VCaP (cell line): Measurements from ENCODE around the gene RPS15.
"Not testable (repeated sequence)": the region's sequence is repeated elsewhere in the genome, so short reads cannot be mapped to it uniquely, and the experiment has no call there.

ENCODE experiments used
- H3K27ac ChIP-seq: fragments of 450-650 bp; 2 replicates; pipeline ENCODE4 v1.5.1; 2017
- CTCF ChIP-seq: fragments of 450-650 bp; conservative IDR thresholded peaks from 2 replicates; pipeline ENCODE4 v1.5.1; 2017; ENCODE audit warnings: mild to moderate bottlenecking, moderate library complexity

Gene RPS15

DNA sequence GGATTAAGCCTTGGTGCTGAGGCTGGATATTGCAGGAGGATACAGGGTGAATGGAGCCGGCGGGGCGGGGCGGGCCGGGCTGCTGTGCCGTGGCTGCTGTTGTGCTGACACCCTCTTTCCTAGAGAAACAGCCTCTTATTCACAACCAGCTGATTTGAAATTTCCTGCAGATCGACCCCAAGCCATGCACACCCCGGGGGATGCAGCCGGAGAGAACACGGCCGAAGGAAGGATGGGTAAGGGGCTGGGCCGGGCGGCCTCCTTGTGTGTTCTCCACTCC is 19.8 kb upstream of the RPS15 start:
- TF ChIP-seq CTCF: no peak
- peak overlapping the region; percentile 83 for H3K27ac ChIP-seq

DNA sequence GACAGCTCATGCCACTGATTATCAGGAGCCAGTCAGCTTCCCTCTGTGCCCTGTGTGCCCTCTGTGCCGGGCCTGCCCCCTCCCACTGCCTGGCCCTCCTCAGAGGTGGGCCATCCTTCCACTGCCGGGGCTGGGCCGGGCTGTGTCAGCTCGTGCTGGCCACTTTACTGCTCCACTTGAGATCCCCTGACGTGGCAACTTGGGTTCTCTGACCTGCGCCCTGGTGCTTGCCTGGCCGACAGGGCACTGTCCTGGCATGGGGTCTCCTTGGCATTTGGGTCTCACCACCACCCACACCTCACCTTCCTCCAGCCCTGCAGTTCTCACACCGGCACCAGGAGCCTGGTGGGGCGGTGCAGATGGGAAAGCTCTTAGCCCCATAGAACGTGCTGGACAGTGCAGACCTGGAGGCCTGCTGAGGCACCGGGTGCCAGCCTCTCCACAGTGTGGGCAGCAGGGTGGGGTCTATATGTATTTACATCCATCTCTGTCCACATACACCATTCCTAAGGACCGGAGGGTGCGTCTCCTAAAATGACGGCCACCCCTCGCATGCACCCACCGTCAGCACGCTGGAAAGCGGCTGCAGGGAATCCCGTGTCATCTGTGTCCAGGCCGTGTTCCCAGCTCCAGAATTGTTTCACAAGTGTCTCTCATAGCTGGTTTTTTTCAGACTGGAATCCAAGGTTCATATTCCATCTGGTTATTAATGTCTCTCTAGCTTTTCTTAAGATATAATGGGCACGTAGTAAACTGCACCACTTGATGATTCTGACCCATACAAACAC is 19.1 kb upstream of the RPS15 start:
- H3K27ac ChIP-seq: peak overlapping the region; percentile 83; the same call in 1 of the 2 replicates
- no peak for TF ChIP-seq CTCF

DNA sequence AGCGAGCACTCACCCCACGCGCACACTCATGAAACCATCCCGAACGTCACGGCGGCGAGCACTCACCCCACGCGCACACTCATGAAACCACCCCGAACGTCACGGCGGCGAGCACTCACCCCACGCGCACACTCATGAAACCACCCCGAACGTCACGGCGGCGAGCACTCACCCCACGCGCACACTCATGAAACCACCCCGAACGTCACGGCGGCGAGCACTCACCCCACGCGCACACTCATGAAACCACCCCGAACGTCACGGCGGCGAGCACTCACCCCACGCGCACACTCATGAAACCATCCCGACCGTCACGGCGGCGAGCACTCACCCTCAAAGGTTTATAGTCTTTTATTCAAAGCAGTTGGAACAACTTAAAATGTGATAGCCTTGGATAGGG is 18.1 kb upstream of the RPS15 start:
- not testable (repeated sequence) for H3K27ac ChIP-seq

GRCh38 chr19:1420590-1420989 is 17.6 kb upstream of the RPS15 start:
- H3K27ac ChIP-seq: no peak overlapping the region

GRCh38 chr19:1421218-1421957 is 16.8 kb upstream of the RPS15 start:
- H3K27ac ChIP-seq: peak overlapping the region; percentile 14; the same call in 1 of the 2 replicates
- TF ChIP-seq CTCF: no peak

More at GRCh38 chr19:1420590-1420989, 17.6 kb upstream of the RPS15 start:
- TF ChIP-seq CTCF: no peak

DNA sequence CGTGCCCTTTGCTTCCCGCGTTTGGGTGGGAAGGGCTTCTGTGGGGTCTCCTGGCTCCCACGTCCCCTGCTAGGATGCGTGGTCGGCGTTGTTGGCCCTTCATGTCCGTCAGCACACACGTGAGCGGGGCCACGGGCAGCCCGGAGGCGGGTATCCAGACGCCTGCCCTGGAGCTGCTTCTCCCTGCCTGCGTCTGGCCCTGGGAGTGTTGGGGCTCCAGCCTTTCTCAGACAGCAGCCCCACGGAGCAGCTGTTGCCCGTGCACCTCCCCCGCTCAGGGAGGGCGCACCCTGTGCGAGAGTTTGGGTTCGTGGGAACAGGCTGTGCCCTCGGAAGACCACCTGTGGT is 16.3 kb upstream of the RPS15 start:
- TF ChIP-seq CTCF: no peak
- peak overlapping the region; percentile 14; the same call in 1 of the 2 replicates for H3K27ac ChIP-seq

DNA sequence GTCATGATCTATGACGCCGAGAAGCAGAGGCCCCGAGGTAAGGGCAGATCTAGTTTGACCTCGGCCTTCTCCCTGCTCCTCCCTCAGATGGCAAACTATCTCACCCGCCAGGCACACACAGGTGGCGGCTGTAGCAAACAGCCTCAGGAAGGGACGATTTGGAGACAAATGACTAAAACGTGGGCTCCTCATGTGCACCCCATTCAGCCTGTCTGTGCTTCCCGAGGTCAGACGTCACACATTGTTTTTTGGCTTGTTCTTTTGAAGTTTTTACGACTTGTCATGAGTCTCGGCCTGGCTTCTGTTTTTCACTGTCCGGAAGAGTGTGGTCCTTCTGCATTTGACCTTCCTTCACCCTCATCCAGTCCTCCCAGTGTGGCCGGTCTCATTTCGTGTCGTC is 15.8 kb upstream of the RPS15 start:
- no peak for TF ChIP-seq CTCF
- H3K27ac ChIP-seq: peak overlapping the region; percentile 14; the same call in 1 of the 2 replicates

DNA sequence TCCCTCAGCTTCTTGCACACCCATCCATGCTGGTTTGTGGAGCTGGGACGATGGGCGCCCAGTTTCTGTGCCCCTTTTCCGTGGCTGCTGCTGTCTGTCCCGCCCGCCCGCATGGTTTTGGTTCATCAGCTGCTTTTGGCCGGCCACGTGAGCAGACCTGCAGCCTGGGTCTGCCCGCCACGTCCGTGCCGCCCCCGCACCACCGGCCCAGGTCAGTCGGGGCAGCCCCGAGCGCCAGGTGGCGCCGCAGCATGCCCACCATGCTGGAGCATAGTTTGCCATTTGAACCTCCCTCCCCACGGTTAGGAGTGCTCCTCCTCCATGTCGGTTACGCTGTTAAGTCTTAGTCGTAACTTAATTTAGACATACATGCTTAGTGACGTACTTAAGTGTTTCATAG is 15.3 kb upstream of the RPS15 start:
- peak overlapping the region; percentile 14; the same call in 1 of the 2 replicates for H3K27ac ChIP-seq
- no peak for TF ChIP-seq CTCF
